Osteoblast (primary cell): Measurements from ENCODE around the gene ENC1. TPM values are rescaled to one million over a fixed set of nuclear protein-coding genes. Genes with fewer than 3 reads are reported as not detected.

Source experiments
- DNase-seq: peaks from one replicate; pipeline ENCODE4 v3.0.0; 2011; ENCODE audit warnings: low spot score, mixed read lengths; ENCODE audit not compliant: insufficient read length; ENCODE audit errors: missing footprints
- H2AFZ ChIP-seq: 2 replicates; pipeline ENCODE4 v1.6.0; 2011; ENCODE audit warnings: mild to moderate bottlenecking, low read length
- H3K27ac ChIP-seq: 2 replicates; pipeline ENCODE4 v1.5.1; 2011; ENCODE audit warnings: mild to moderate bottlenecking, low read depth, low read length, moderate library complexity
- H3K27me3 ChIP-seq: 2 replicates; pipeline ENCODE4 v1.6.0; 2012; ENCODE audit warnings: mild to moderate bottlenecking, control low read depth, inconsistent platforms, low read length, moderate library complexity; ENCODE audit not compliant: insufficient read depth
- H3K36me3 ChIP-seq: 2 replicates; pipeline ENCODE4 v1.5.1; 2011; ENCODE audit warnings: mild to moderate bottlenecking, low read length, control low read depth, moderate library complexity; ENCODE audit not compliant: insufficient read depth
- H3K4me1 ChIP-seq: 2 replicates; pipeline ENCODE4 v1.5.1; 2011; ENCODE audit warnings: mild to moderate bottlenecking, low read length, control low read depth, moderate library complexity; ENCODE audit not compliant: insufficient read depth
- H3K4me2 ChIP-seq: 2 replicates; pipeline ENCODE4 v1.6.0; 2011; ENCODE audit warnings: mild to moderate bottlenecking, low read length; ENCODE audit not compliant: insufficient read depth
- H3K4me3 ChIP-seq: fragments of 200-600 bp; sonication (generic); 3 replicates; pipeline ENCODE4 v1.5.1; 2012; ENCODE audit warnings: mild to moderate bottlenecking, low read length, inconsistent platforms; ENCODE audit not compliant: insufficient read depth
- H3K79me2 ChIP-seq: 2 replicates; pipeline ENCODE4 v1.6.0; 2012; ENCODE audit warnings: mild to moderate bottlenecking, low read length, control low read depth, inconsistent platforms; ENCODE audit not compliant: insufficient read depth
- H3K9me3 ChIP-seq: 2 replicates; pipeline ENCODE4 v1.5.1; 2011; ENCODE audit warnings: low read depth, low read length, control low read depth
- H4K20me1 ChIP-seq: 2 replicates; pipeline ENCODE4 v1.6.0; 2012; ENCODE audit warnings: mild to moderate bottlenecking, low read length, control low read depth; ENCODE audit not compliant: insufficient read depth
- CTCF ChIP-seq: IDR thresholded peaks from 2 replicates; pipeline ENCODE4 v1.5.1; 2011; ENCODE audit warnings: mild to moderate bottlenecking, low read depth, low read length, moderate library complexity; ENCODE audit errors: extremely low read depth
- total RNA-seq: library from RNA; depleted of rRNA; stranded (reverse); fragments of >200 nt; gene quantifications from 2 replicates; pipeline ENCODE4 v1.2.3, GENCODE V29; 2012

Gene ENC1
- total RNA-seq, 1 donor, result 109 TPM

GRCh38 chr5:74629326-74629725 is 11.2 kb downstream of the ENC1 start:
- Histone ChIP-seq H3K36me3 (peaks cover 49% of the 10 kb centered on the region), H3K4me3 (no peak overlapping the region), H3K9me3 (no peaks in the 10 kb centered on the region), H2AFZ (no peak overlapping the region), H3K27me3 (no peaks in the 10 kb centered on the region), H3K4me1 (peaks cover 39% of the 10 kb centered on the region), H3K79me2 (peaks cover 24% of the 10 kb centered on the region), H4K20me1 (peaks cover 9% of the 10 kb centered on the region), H3K27ac (no peak overlapping the region), H3K4me2 (no peak overlapping the region)
- no peak for DNase-seq
- no peak for TF ChIP-seq CTCF

GRCh38 chr5:74628359-74628758 is 12.2 kb downstream of the ENC1 start:
- H3K4me2 ChIP-seq, result no peak overlapping the region
- H3K4me1 ChIP-seq, result peaks cover 33% of the 10 kb centered on the region
- H3K27ac ChIP-seq, result no peak overlapping the region
- H3K27me3 ChIP-seq, result no peaks in the 10 kb centered on the region
- peaks cover 18% of the 10 kb centered on the region for H3K79me2 ChIP-seq
- no peak for DNase-seq
- H3K36me3 ChIP-seq, result peaks cover 42% of the 10 kb centered on the region
- H2AFZ ChIP-seq, result no peak overlapping the region
- no peak for TF ChIP-seq CTCF
- H3K9me3 ChIP-seq, result no peaks in the 10 kb centered on the region
- no peak overlapping the region for H3K4me3 ChIP-seq
- peaks cover 9% of the 10 kb centered on the region for H4K20me1 ChIP-seq

GRCh38 chr5:74627646-74628279 is 12.8 kb downstream of the ENC1 start:
- H3K9me3 ChIP-seq, result no peaks in the 10 kb centered on the region
- H4K20me1 ChIP-seq, result peaks cover 9% of the 10 kb centered on the region
- H3K27ac ChIP-seq, result no peak overlapping the region
- no peaks in the 10 kb centered on the region for H3K27me3 ChIP-seq
- peaks cover 36% of the 10 kb centered on the region for H3K36me3 ChIP-seq
- no peak overlapping the region for H3K4me2 ChIP-seq
- no peak for TF ChIP-seq CTCF
- peaks cover 15% of the 10 kb centered on the region for H3K79me2 ChIP-seq
- no peak overlapping the region for H2AFZ ChIP-seq
- peaks cover 27% of the 10 kb centered on the region for H3K4me1 ChIP-seq
- no peak overlapping the region for H3K4me3 ChIP-seq
- no peak for DNase-seq

DNA sequence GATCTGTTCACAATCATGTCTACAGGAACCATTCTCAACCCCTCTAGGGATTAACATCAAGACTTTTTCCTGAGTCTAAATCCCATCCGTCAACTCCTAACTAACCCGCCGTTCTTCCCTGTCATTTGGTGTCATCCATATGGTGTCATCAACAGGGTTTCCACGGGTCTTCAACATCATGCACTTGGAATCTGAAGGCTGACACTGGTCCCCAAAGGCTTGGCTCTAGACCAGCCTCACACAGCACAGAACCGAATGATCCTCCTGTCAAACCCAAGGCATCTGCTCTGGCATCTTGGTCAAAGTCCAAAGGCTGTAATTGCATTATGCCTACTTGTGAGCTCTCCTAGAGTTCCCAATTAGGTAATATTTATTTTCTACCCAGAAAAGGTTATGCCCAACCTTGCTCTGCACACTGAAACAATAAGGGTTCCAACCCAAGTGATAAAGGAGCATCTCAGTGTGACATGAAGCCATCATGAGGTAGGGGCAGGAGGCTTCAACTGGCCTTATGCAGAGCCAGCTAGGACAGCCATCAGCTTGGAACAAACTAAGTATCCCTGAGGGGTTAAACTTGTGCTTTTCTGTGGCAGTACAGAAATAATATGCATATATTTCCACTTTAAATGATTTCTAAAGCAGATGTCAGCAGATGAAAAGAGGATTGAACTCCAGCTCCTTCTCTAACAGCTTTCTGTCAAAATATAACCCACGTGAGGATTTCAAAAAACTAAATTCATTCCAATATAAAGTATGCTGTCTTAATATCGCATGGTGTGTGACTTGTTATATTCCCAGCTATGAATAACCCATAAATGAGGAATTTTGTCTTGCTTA is 13.9 kb downstream of the ENC1 start:
- Histone ChIP-seq H4K20me1 (peaks cover 7% of the 10 kb centered on the region), H3K4me1 (peaks cover 23% of the 10 kb centered on the region), H3K9me3 (no peaks in the 10 kb centered on the region), H3K27me3 (no peaks in the 10 kb centered on the region), H3K36me3 (peaks cover 35% of the 10 kb centered on the region), H3K27ac (no peak overlapping the region), H3K79me2 (peaks cover 15% of the 10 kb centered on the region), H3K4me2 (no peak overlapping the region), H2AFZ (no peak overlapping the region), H3K4me3 (no peak overlapping the region)
- no peak for DNase-seq
- no peak for TF ChIP-seq CTCF
